GM12892 (cell line): ENCODE measurements around the gene ALDH9A1.

Experiments used
- POLR2A ChIP-seq: IDR thresholded peaks from 2 replicates; pipeline ENCODE4 v1.6.1; 2011; ENCODE audit warnings: low read depth, low read length, control low read depth
- POLR2AphosphoS5 ChIP-seq: IDR thresholded peaks from 2 replicates; pipeline ENCODE4 v1.6.1; 2011; ENCODE audit warnings: low read depth, low read length, control low read depth
- TAF1 ChIP-seq: IDR thresholded peaks from 2 replicates; pipeline ENCODE4 v1.6.1; 2011; ENCODE audit warnings: low read depth, mild to moderate bottlenecking, control low read depth, low read length, borderline replicate concordance

DNA sequence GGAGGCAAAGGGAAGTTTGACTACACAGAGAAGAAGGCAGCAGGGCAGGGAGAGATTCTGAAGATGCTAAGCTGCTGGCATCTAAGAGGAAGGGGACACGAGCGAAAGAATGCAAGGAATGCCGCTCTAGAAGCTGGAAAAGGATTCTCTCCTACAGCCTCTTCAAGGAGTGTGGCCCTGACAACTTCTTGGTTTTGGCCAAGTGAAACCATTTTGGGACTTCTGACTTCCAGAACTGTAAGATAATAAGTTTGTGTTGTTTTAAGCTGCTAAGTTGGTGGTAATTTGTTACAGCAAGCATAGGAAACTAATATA lies 38.8 kb downstream of the ALDH9A1 start:
- TF ChIP-seq TAF1, result no peak
- TF ChIP-seq POLR2AphosphoS5, result no peak
- no peak for TF ChIP-seq POLR2A
